HCT116 (cell line): ENCODE data around the gene GTF2H4. TPM values are rescaled to one million over a fixed set of nuclear protein-coding genes. Genes with fewer than 3 reads are reported as not detected.
A peak's percentile ranks its signal among the peaks of the same experiment; 100 is the strongest.

ENCODE experiments used
- ATAC-seq: fragments of 200-7000 bp; cut with Tn5 transposase; 2 replicates; pipeline ENCODE4 v1.9.1; 2020; ENCODE audit warnings: mild to moderate bottlenecking, moderate library complexity
- BruUV-seq: library from RNA; stranded (reverse); fragments of 400-500 nt; replicated peaks from 2 replicates; lab custom pipeline; 2021; lab: Mats Ljungman, UMichigan
- CTCF ChIA-PET: fragments of 300-600 bp; sonication (Branson Sonifier 250); formaldehyde crosslinking; loops from one replicate; lab custom pipeline; 2021; ENCODE audit warnings: antibody characterized with exemption; lab: Charles Lee
- POLR2A ChIA-PET: fragments of 300-600, 350-600 bp; sonication (Branson Sonifier 250); formaldehyde crosslinking; loops from one replicate; lab custom pipeline; 2021; ENCODE audit warnings: antibody characterized with exemption; lab: Charles Lee
- RAD21 ChIA-PET, 2 experiments: fragments of 300-600 bp; sonication (Branson Sonifier 250); formaldehyde crosslinking; loops; one replicate each; lab custom pipeline; 2023; ENCODE audit warnings: low total read pairs in 2 of 2; ENCODE audit not compliant: uncharacterized antibody in 2 of 2, unreplicated experiment in 2 of 2, low non-redundant PET in 1 of 2; lab: Charles Lee
- DNase-seq: peaks from one replicate; pipeline ENCODE4 v3.0.0-alpha.2; 2010; ENCODE audit warnings: low read depth, low spot score
- H2AFZ ChIP-seq: fragments of 200-600 bp; shearing (Covaris generic), sonication (generic); 2 replicates; pipeline ENCODE4 v1.6.1; 2017; ENCODE audit warnings: low read depth, mixed run types, mixed read lengths, antibody characterized with exemption, low read length; ENCODE audit not compliant: poor library complexity, severe bottlenecking
- H3K27ac ChIP-seq: 2 replicates; pipeline ENCODE4 v1.5.1; 2012; ENCODE audit warnings: low read depth, low read length
- H3K27me3 ChIP-seq: fragments of 200-600 bp; sonication (generic); 2 replicates; pipeline ENCODE4 v1.6.1; 2016; ENCODE audit warnings: mixed run types, low read length, mixed read lengths; ENCODE audit not compliant: insufficient read depth
- H3K36me3 ChIP-seq, 2 experiments: fragments of 200-500 bp in 1 of 2; fragments of 200-600 bp in 1 of 2; sonication (Bioruptor generic) in 1 of 2; sonication (generic) in 1 of 2; 2 replicates each; pipeline versions ENCODE4 v1.5.1 to v1.6.1; 2014 to 2016; ENCODE audit warnings: low read length in 2 of 2, inconsistent platforms in 1 of 2, mixed read lengths in 1 of 2, mixed run types in 1 of 2; ENCODE audit not compliant: insufficient read depth in 2 of 2, control insufficient read depth in 1 of 2
- H3K4me1 ChIP-seq, 2 experiments: fragments of 200-600 bp in 1 of 2; sonication (generic) in 1 of 2; 2 replicates each; pipeline versions ENCODE4 v1.5.1 to v1.6.1; 2012 to 2017; ENCODE audit warnings: low read length in 2 of 2, inconsistent platforms in 1 of 2, mild to moderate bottlenecking in 1 of 2, mixed read lengths in 1 of 2, mixed run types in 1 of 2, moderate library complexity in 1 of 2; ENCODE audit not compliant: insufficient read depth in 2 of 2, control insufficient read depth in 1 of 2
- H3K4me2 ChIP-seq: fragments of 200-600 bp; sonication (generic); 2 replicates; pipeline ENCODE4 v1.6.1; 2017; ENCODE audit warnings: mixed run types, low read length, mixed read lengths
- H3K4me3 ChIP-seq, 2 experiments: fragments of 200-600 bp in 1 of 2; sonication (generic) in 1 of 2; replicated peaks in 1 of 2; 2 replicates each; pipeline ENCODE4 v1.5.1; 2011 to 2016; ENCODE audit warnings: low read length in 2 of 2, control low read depth in 1 of 2, low read depth in 1 of 2, mild to moderate bottlenecking in 1 of 2, mixed read lengths in 1 of 2, mixed run types in 1 of 2
- H3K79me2 ChIP-seq: fragments of 200-600 bp; sonication (generic); 2 replicates; pipeline ENCODE4 v1.6.1; 2017; ENCODE audit warnings: mild to moderate bottlenecking, mixed run types, low read length, moderate library complexity, mixed read lengths; ENCODE audit not compliant: insufficient read depth
- H3K9ac ChIP-seq: fragments of 200-600 bp; sonication (generic); 2 replicates; pipeline ENCODE4 v1.6.1; 2016; ENCODE audit warnings: low read length, mixed read lengths
- H3K9me2 ChIP-seq: fragments of 200-600 bp; sonication (generic), shearing (Covaris generic); 2 replicates; pipeline ENCODE4 v1.6.1; 2017; ENCODE audit warnings: mixed run types, mild to moderate bottlenecking, moderate library complexity; ENCODE audit not compliant: insufficient read depth
- H3K9me3 ChIP-seq, 2 experiments: fragments of 200-500 bp in 1 of 2; fragments of 200-600 bp in 1 of 2; sonication (Bioruptor generic) in 1 of 2; sonication (generic) in 1 of 2; 2 replicates each; pipeline ENCODE4 v1.6.1; 2014 to 2017; ENCODE audit warnings: low read length in 2 of 2, mixed read lengths in 2 of 2, inconsistent platforms in 1 of 2, low read depth in 1 of 2, mild to moderate bottlenecking in 1 of 2, mixed run types in 1 of 2, moderate library complexity in 1 of 2; ENCODE audit not compliant: control insufficient read depth in 1 of 2, insufficient read depth in 1 of 2
- H4K20me1 ChIP-seq: fragments of 200-600 bp; sonication (generic), shearing (Covaris generic); 2 replicates; pipeline ENCODE4 v1.6.1; 2017; ENCODE audit warnings: mixed run types, mild to moderate bottlenecking, moderate library complexity; ENCODE audit not compliant: insufficient read depth
- POLR2A ChIP-seq: IDR thresholded peaks from 2 replicates; pipeline ENCODE4 v1.7.0; 2011; ENCODE audit warnings: borderline replicate concordance; ENCODE audit not compliant: insufficient read depth, insufficient read length; ENCODE audit errors: extremely low read depth
- POLR2AphosphoS5 ChIP-seq: IDR thresholded peaks from 2 replicates; pipeline ENCODE4 v1.6.1; 2011; ENCODE audit warnings: mild to moderate bottlenecking, low read depth, low read length, moderate library complexity
- REST ChIP-seq: IDR thresholded peaks from 2 replicates; pipeline ENCODE4 v1.6.1; 2012; ENCODE audit warnings: low read depth
- TCF7L2 ChIP-seq: IDR thresholded peaks from 2 replicates; pipeline ENCODE4 v1.7.0; 2011; ENCODE audit warnings: borderline replicate concordance, inconsistent platforms; ENCODE audit not compliant: insufficient read depth, insufficient read length; ENCODE audit errors: extremely low read depth
- intact Hi-C: fragments of 100-400 bp; cut with micrococcal nuclease; formaldehyde crosslinking; loops from 2 replicates; pipeline ENCODE4 v1.10.0; 2022
- total RNA-seq: library from RNA; stranded (reverse); gene quantifications from one replicate; pipeline ENCODE4 v1.2.1, GENCODE V29; 2021; ENCODE audit not compliant: unreplicated experiment

Gene GTF2H4
- total RNA-seq, 1 experiment from 2014 or later: 59.7 TPM

GRCh38 chr6:30875244-30876038 lies 32.6 kb upstream of the GTF2H4 start (continued):
- no peak for TF ChIP-seq REST
- TF ChIP-seq, all 23 proteins: peak for 0

GRCh38 chr6:30876039-30876730 lies 31.8 kb upstream of the GTF2H4 start:
- RAD21 ChIA-PET: interaction anchor here in 1 of 2 experiments (0.6 to 1.4 kb wide), 2 partner anchors 9 to 47 kb away, joined by 3 to 4 read pairs; no protein-coding TSS in a partner anchor
- CTCF ChIA-PET: interaction anchor here (0.8 to 5.3 kb wide), 4 partner anchors 47 to 145 kb away, joined by 3 to 34 read pairs (median 5); no protein-coding TSS in a partner anchor
- H3K4me3 ChIP-seq: no peak overlapping the region
- peaks cover 3 to 4% of the 10 kb centered on the region in 2 experiments; a peak in 1 of 4 replicates for H3K9me3 ChIP-seq
- H3K27me3 ChIP-seq: no peaks in the 10 kb centered on the region
- POLR2A ChIA-PET: interaction anchor here (0.9 to 1.5 kb wide), 8 partner anchors 9 to 133 kb away, joined by 3 to 6 read pairs (median 3); partner anchors contain the start of gene DDR1
- H3K9ac ChIP-seq: peak overlapping the region; percentile 30
- H2AFZ ChIP-seq: no peak overlapping the region
- ATAC-seq: no peak
- H3K9me2 ChIP-seq: no peaks in the 10 kb centered on the region
- BruUV-seq: no TSS peak
- no peaks in the 10 kb centered on the region for H3K79me2 ChIP-seq
- TF ChIP-seq POLR2A (no peak), TCF7L2 (peak; percentile 73), POLR2AphosphoS5 (peak; percentile 38; the same call in 1 of the 2 replicates)
- no peaks in the 10 kb centered on the region for H3K36me3 ChIP-seq
- DNase-seq: peak; percentile 56
- H3K4me2 ChIP-seq: peak overlapping the region; percentile 31
- intact Hi-C loops: no loop called here
- peaks cover 25 to 43% of the 10 kb centered on the region in 2 experiments; a peak in 3 of 4 replicates for H3K4me1 ChIP-seq
- H4K20me1 ChIP-seq: no peaks in the 10 kb centered on the region
- peak overlapping the region; percentile 20 for H3K27ac ChIP-seq
